Testis (tissue), 2 donors: ENCODE measurements around the gene LILRB3.

Experiments used
- POLR2A ChIP-seq: fragments of 450-650 bp; IDR thresholded peaks from one replicate; pipeline ENCODE4 v1.6.1; 2017; ENCODE audit warnings: antibody characterized with exemption, mild to moderate bottlenecking, moderate library complexity
- TF ChIP-seq, protein P1 (sequence below), 3 experiments: fragments of 450-650 bp in 2 of 3; fragments of 200-600 bp in 1 of 3; sonication (generic) in 1 of 3; IDR thresholded peaks; one replicate each; pipeline ENCODE4 v1.5.1; 2016 to 2019; ENCODE audit warnings: antibody characterized with exemption in 3 of 3, mild to moderate bottlenecking in 2 of 3, moderate library complexity in 1 of 3

DNA sequence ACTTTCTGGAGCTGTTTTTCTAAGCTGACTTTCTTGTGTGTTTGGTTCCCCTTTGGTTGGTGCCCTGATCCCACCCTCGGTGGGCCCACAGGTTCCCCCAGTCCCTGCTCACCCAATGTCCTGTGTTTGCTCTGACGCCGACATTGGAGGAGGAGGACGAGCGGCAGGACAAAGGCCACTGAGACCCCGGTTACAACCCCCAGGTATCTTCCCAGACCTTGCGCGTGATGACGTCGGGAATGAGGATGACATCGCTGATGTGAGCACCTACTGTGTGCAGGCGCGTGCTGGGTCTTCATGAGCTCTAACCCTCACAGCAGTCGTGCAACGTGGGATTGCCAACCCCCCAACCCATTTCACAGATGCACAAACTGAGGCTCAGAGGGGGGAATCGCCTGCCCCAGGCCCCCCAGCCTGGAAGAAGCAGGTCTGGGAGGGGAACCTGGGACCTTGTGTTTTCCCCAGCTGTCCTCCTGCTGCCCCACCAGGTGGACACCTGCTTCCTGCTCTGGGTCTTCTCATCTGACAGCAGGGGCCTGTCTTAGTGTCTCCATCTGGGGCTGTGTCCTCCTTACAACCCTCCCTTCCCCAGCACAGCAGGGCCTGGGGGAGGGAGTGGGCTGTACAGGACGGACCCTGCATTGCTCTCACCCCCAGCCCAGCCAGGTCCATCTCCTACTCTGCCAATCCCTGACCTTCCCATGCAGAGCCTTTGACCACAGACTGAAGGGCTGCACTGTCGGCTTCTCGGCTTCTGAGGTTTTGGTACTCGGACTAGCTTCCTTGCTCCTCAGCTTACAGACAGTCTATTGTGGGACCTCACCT lies 24.5 kb upstream of the LILRB3 start:
- TF ChIP-seq, protein P1, sequence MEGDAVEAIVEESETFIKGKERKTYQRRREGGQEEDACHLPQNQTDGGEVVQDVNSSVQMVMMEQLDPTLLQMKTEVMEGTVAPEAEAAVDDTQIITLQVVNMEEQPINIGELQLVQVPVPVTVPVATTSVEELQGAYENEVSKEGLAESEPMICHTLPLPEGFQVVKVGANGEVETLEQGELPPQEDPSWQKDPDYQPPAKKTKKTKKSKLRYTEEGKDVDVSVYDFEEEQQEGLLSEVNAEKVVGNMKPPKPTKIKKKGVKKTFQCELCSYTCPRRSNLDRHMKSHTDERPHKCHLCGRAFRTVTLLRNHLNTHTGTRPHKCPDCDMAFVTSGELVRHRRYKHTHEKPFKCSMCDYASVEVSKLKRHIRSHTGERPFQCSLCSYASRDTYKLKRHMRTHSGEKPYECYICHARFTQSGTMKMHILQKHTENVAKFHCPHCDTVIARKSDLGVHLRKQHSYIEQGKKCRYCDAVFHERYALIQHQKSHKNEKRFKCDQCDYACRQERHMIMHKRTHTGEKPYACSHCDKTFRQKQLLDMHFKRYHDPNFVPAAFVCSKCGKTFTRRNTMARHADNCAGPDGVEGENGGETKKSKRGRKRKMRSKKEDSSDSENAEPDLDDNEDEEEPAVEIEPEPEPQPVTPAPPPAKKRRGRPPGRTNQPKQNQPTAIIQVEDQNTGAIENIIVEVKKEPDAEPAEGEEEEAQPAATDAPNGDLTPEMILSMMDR (IDR thresholded peaks at IDR 0.05), result no peak
- TF ChIP-seq POLR2A, result no peak
